HepG2 (cell line): ENCODE results near the gene FRMD3. TPM values are rescaled to one million over a fixed set of nuclear protein-coding genes. Genes with fewer than 3 reads are reported as not detected.

Experiments
- ATAC-seq: fragments of 200-7000 bp; cut with Tn5 transposase; 3 replicates; pipeline ENCODE4 v1.9.1; 2020; ENCODE audit warnings: mild to moderate bottlenecking, moderate library complexity
- BruUV-seq: library from RNA; stranded (reverse); fragments of 400-500 nt; replicated peaks from 2 replicates; lab custom pipeline; 2021; lab: Mats Ljungman, UMichigan
- CTCF ChIA-PET: fragments of 300-600 bp; formaldehyde crosslinking; extraction: SDS; loops from one replicate; lab custom pipeline; 2021; ENCODE audit warnings: low total read pairs, inconsistent platforms, low intra/inter-chr PET ratio; lab: Yijun Ruan, JAX
- POLR2A ChIA-PET: fragments of 350-600 bp; sonication (Branson Sonifier 250); formaldehyde crosslinking; loops from one replicate; lab custom pipeline; 2020; ENCODE audit warnings: antibody characterized with exemption, inconsistent platforms; lab: Yijun Ruan, JAX
- DNase-seq: peaks from one replicate; pipeline ENCODE4 v3.0.0-alpha.2; 2015; ENCODE audit warnings: low spot score
- FAIRE-seq: peaks from 3 replicates; lab custom pipeline; 2011; peaks lifted over from hg19 to GRCh38; lab: Jason Lieb, UNC
- H2AFZ ChIP-seq: one replicate; pipeline ENCODE4 v1.6.1; 2011; ENCODE audit warnings: low read length, inconsistent platforms
- H3K27ac ChIP-seq: fragments of 300-600 bp; 3 replicates; pipeline ENCODE4 v1.8.0; 2011; ENCODE audit warnings: mixed run types, mild to moderate bottlenecking, mixed read lengths, low read length, inconsistent platforms; ENCODE audit not compliant: insufficient read depth; ENCODE audit errors: extremely low read length
- H3K27me3 ChIP-seq, 2 experiments: fragments of 200-600 bp in 1 of 2; 2 replicates in 1 of 2; 3 replicates in 1 of 2; pipeline versions ENCODE4 v1.6.0 to v1.8.0; 2011; ENCODE audit warnings: low read length in 2 of 2, mild to moderate bottlenecking in 2 of 2, moderate library complexity in 2 of 2, inconsistent platforms in 1 of 2; ENCODE audit not compliant: insufficient read depth in 2 of 2, control insufficient read depth in 1 of 2
- H3K36me3 ChIP-seq, 2 experiments: fragments of 200-600 bp in 1 of 2; replicated peaks in 1 of 2; 2 replicates in 1 of 2; 3 replicates in 1 of 2; pipeline versions ENCODE4 v1.5.1 to v1.8.0; 2011; ENCODE audit warnings: low read length in 2 of 2, inconsistent platforms in 1 of 2; ENCODE audit not compliant: insufficient read depth in 2 of 2, control insufficient read depth in 1 of 2
- H3K4me1 ChIP-seq: 2 replicates; pipeline ENCODE4 v1.5.1; 2012; ENCODE audit warnings: low read length, inconsistent platforms; ENCODE audit not compliant: insufficient read depth
- H3K4me2 ChIP-seq: 2 replicates; pipeline ENCODE4 v1.6.0; 2011; ENCODE audit warnings: low read depth, low read length, inconsistent platforms
- H3K4me3 ChIP-seq, 3 experiments: fragments of 200-600 bp in 1 of 3; sonication (generic), shearing (Covaris generic) in 1 of 3; replicated peaks in 1 of 3; 2 replicates each; pipeline ENCODE4 v1.5.1; 2011 to 2016; ENCODE audit warnings: low read length in 3 of 3, inconsistent platforms in 2 of 3, low read depth in 2 of 3, mild to moderate bottlenecking in 2 of 3, control low read depth in 1 of 3, mixed read lengths in 1 of 3; ENCODE audit not compliant: insufficient read depth in 1 of 3
- H3K79me2 ChIP-seq: one replicate; pipeline ENCODE4 v1.6.1; 2011; ENCODE audit warnings: low read length, inconsistent platforms; ENCODE audit not compliant: insufficient read depth
- H3K9ac ChIP-seq: 2 replicates; pipeline ENCODE4 v1.6.0; 2011; ENCODE audit warnings: mild to moderate bottlenecking, low read depth, low read length, inconsistent platforms; ENCODE audit not compliant: insufficient read depth
- H3K9me3 ChIP-seq: 2 replicates; pipeline ENCODE4 v1.5.1; 2012; ENCODE audit warnings: mild to moderate bottlenecking, low read length
- H4K20me1 ChIP-seq: 2 replicates; pipeline ENCODE4 v1.6.0; 2011; ENCODE audit warnings: inconsistent platforms, mild to moderate bottlenecking, low read length, moderate library complexity; ENCODE audit not compliant: insufficient read depth
- BATF2 ChIP-seq: sonication (generic); formaldehyde crosslinking; IDR thresholded peaks from 2 replicates; pipeline ENCODE4 v1.8.0; 2022; ENCODE audit warnings: mild to moderate bottlenecking, missing genetic modification reagents, moderate library complexity
- HMG20A ChIP-seq: IDR thresholded peaks from 2 replicates; pipeline ENCODE4 v1.6.1; 2016; ENCODE audit warnings: borderline replicate concordance
- MEIS2 ChIP-seq: sonication (generic); formaldehyde crosslinking; IDR thresholded peaks from 2 replicates; pipeline ENCODE4 v1.9.0; 2021; ENCODE audit warnings: mild to moderate bottlenecking, missing genetic modification reagents
- NR2F2 ChIP-seq: IDR thresholded peaks from 2 replicates; pipeline ENCODE4 v1.6.1; 2012; ENCODE audit warnings: low read depth, inconsistent platforms, borderline replicate concordance
- ZBTB2 ChIP-seq: sonication (generic); formaldehyde crosslinking; IDR thresholded peaks from 2 replicates; pipeline ENCODE4 v1.8.0; 2022; ENCODE audit warnings: low read depth, missing genetic modification reagents
- ZBTB40 ChIP-seq, 2 experiments: fragments of 450-650 bp in 1 of 2; sonication (generic) in 1 of 2; formaldehyde crosslinking in 1 of 2; IDR thresholded peaks; 2 replicates each; pipeline versions ENCODE4 v1.6.1 to v1.8.0; 2016 to 2022; ENCODE audit warnings: antibody characterized with exemption in 1 of 2, mild to moderate bottlenecking in 1 of 2, missing genetic modification reagents in 1 of 2
- ZNF598 ChIP-seq: sonication (generic); formaldehyde crosslinking; IDR thresholded peaks from 2 replicates; pipeline ENCODE4 v1.5.1; 2020; ENCODE audit warnings: mild to moderate bottlenecking, missing genetic modification reagents, borderline replicate concordance
- ZNF772 ChIP-seq: sonication (generic); formaldehyde crosslinking; IDR thresholded peaks from 2 replicates; pipeline ENCODE4 v1.5.0; 2020; ENCODE audit warnings: mild to moderate bottlenecking, missing genetic modification reagents
- WGBS: methylation state at CpG from one replicate; pipeline ENCODE4 v1.1.6; 2017; ENCODE audit warnings: low lambda C conversion rate; 5-methylcytosine and 5-hydroxymethylcytosine counted together
- in situ Hi-C: cut with HindIII; loops from 2 replicates; pipeline ENCODE4 v1.10.0; 2017; ENCODE audit warnings: low pct_unique_long_range_greater_than_20kb; ENCODE audit not compliant: extremely low pct_ligation_motif_present
- intact Hi-C: fragments of 100-400 bp; cut with micrococcal nuclease; formaldehyde crosslinking; loops from one replicate; pipeline ENCODE4 v1.10.0; 2022; ENCODE audit not compliant: unreplicated experiment
- polyA plus RNA-seq, 8 experiments: library from polyadenylated mRNA; depleted of rRNA in 3 of 8; stranded (reverse) in 7 of 8; unstranded in 1 of 8; fragments of >200 nt; fragmentation: Illumina TruSeq in 4 of 8; extraction: Trizol in 4 of 8; gene quantifications; 2 replicates each; pipeline versions ENCODE4 v1.2.1 to v1.2.3, GENCODE V29; 2011 to 2016; ENCODE audit warnings: low read depth in 4 of 8, missing spikeins in 1 of 8, mixed read lengths in 1 of 8; ENCODE audit not compliant: insufficient read depth in 1 of 8
- total RNA-seq, 5 experiments: library from RNA; depleted of rRNA; stranded (reverse); fragments of >200 nt; fragmentation: Illumina TruSeq; extraction: Trizol; gene quantifications; 2 replicates each; pipeline ENCODE4 v1.2.3, GENCODE V29; 2016; ENCODE audit warnings: low read depth in 1 of 5

The FRMD3 gene
- total and polyA plus RNA-seq, 2 of the 13 experiments (the other 11 are each of a cell fraction or from before 2014, with no cell fraction given) = 3.2 to 7.7 TPM

GRCh38 chr9:83537331-83538171, 650 bp downstream of the FRMD3 start:
- CTCF ChIA-PET = interaction anchor here (0.8 to 2.1 kb wide), 5 partner anchors 11 to 203 kb away, joined by 3 to 13 read pairs (median 4); no protein-coding TSS in a partner anchor
- TF ChIP-seq ZBTB2 (0 out of 2 replicates have a peak, but pooled peaks have one; percentile 48), MEIS2 (CRISPR knock-in tag) (0 out of 2 replicates have a peak, but pooled peaks have one; percentile 36), ZBTB40 (IDR thresholded peaks at IDR 0.05) (no peak), ZBTB40 (CRISPR knock-in tag; IDR thresholded peaks at IDR 0.05) (peak; percentile 15; the same call in 1 of the 2 replicates), ZNF598 (CRISPR knock-in tag) (no peak), HMG20A (CRISPR knock-in tag) (no peak), ZNF772 (CRISPR knock-in tag) (0 out of 2 replicates have a peak, but pooled peaks have one; percentile 13), BATF2 (CRISPR knock-in tag) (peak; percentile 32; the same call in 1 of the 2 replicates), NR2F2 (no peak)

More at GRCh38 chr9:83537331-83538171, 650 bp downstream of the FRMD3 start:
- Histone ChIP-seq H3K79me2 (peaks cover 30% of the 10 kb centered on the region), H3K4me3 (peak overlapping the region; percentile 72 to 85 (median 77)), H3K9me3 (no peaks in the 10 kb centered on the region), H3K36me3 (no peaks in the 10 kb centered on the region), H3K9ac (peak overlapping the region; percentile 69), H3K4me2 (peak overlapping the region; percentile 93), H4K20me1 (no peaks in the 10 kb centered on the region), H2AFZ (no peak overlapping the region), H3K27ac (peak overlapping the region; percentile 57), H3K4me1 (peaks cover 33% of the 10 kb centered on the region), H3K27me3 (no peaks in the 10 kb centered on the region; a peak in 1 of 5 replicates)
- no TSS peak for BruUV-seq
- DNase-seq = no peak
- FAIRE-seq = no peak
- in situ Hi-C loops (loop anchor here (5.0 kb wide), 2 partner anchors 200 to 320 kb away; no protein-coding TSS in a partner anchor), intact Hi-C loops (loop anchor here (1.0 to 5.0 kb wide), 4 partner anchors 10 to 150 kb away; no protein-coding TSS in a partner anchor)
- ATAC-seq = peak; percentile 32
- POLR2A ChIA-PET = interaction anchor here (1.0 kb wide), 2 partner anchors 11 to 103 kb away, joined by 3 to 6 read pairs; no protein-coding TSS in a partner anchor
- WGBS = 2% methylated on average over 24 of the region's 63 CpGs
